IMR-90 (cell line): ENCODE data around the gene FA2H. TPM values are rescaled to one million over a fixed set of nuclear protein-coding genes. Genes with fewer than 3 reads are reported as not detected.

Source experiments
- ATAC-seq: fragments of 200-7000 bp; cut with Tn5 transposase; 2 replicates; pipeline ENCODE4 v1.9.1; 2020; ENCODE audit warnings: low read depth, mild to moderate bottlenecking, moderate library complexity
- BruUV-seq: library from RNA; stranded (reverse); fragments of 400-500 nt; replicated peaks from 2 replicates; lab custom pipeline; 2021; lab: Mats Ljungman, UMichigan
- CTCF ChIA-PET: fragments of 300-600 bp; formaldehyde crosslinking; extraction: SDS; loops from one replicate; lab custom pipeline; 2021; ENCODE audit warnings: antibody characterized with exemption; lab: Yijun Ruan, JAX
- POLR2A ChIA-PET: fragments of 300-600 bp; sonication (Branson Sonifier 250); formaldehyde crosslinking; loops from one replicate; lab custom pipeline; 2022; ENCODE audit warnings: antibody characterized with exemption; ENCODE audit not compliant: unreplicated experiment; lab: Charles Lee
- DNase-seq: peaks from one replicate; pipeline ENCODE4 v3.0.0; 2013
- H2AFZ ChIP-seq: replicated peaks from 2 replicates; pipeline ENCODE3; 2013; ENCODE audit warnings: low read length, mild to moderate bottlenecking; ENCODE audit not compliant: poor library complexity
- H2AK5ac ChIP-seq: 2 replicates; pipeline ENCODE4 v1.6.1; 2013; ENCODE audit warnings: low read depth, low read length, inconsistent platforms
- H2AK9ac ChIP-seq: replicated peaks from 2 replicates; pipeline ENCODE3; 2013; ENCODE audit warnings: mild to moderate bottlenecking, low read depth, low read length, moderate library complexity; ENCODE audit not compliant: poor library complexity
- H2BK120ac ChIP-seq: 2 replicates; pipeline ENCODE4 v1.6.1; 2013; ENCODE audit warnings: low read depth, low read length, inconsistent platforms
- H2BK15ac ChIP-seq: 3 replicates; pipeline ENCODE4 v1.6.1; 2013; ENCODE audit warnings: low read depth, low read length, inconsistent platforms
- H2BK20ac ChIP-seq: 2 replicates; pipeline ENCODE4 v1.6.1; 2013; ENCODE audit warnings: low read depth, mild to moderate bottlenecking, inconsistent platforms, low read length, moderate library complexity
- H2BK5ac ChIP-seq: 2 replicates; pipeline ENCODE4 v1.6.1; 2013; ENCODE audit warnings: mild to moderate bottlenecking, low read depth, low read length, inconsistent platforms; ENCODE audit not compliant: poor library complexity, severe bottlenecking
- H3K14ac ChIP-seq: replicated peaks from 2 replicates; pipeline ENCODE4 v1.6.1; 2013; ENCODE audit warnings: low read depth, low read length, inconsistent platforms
- H3K18ac ChIP-seq: 2 replicates; pipeline ENCODE4 v1.6.1; 2013; ENCODE audit warnings: low read depth, low read length, control low read depth
- H3K23ac ChIP-seq: 2 replicates; pipeline ENCODE4 v1.6.1; 2013; ENCODE audit warnings: low read depth, low read length, inconsistent platforms
- H3K27ac ChIP-seq: 2 replicates; pipeline ENCODE4 v1.5.1; 2013; ENCODE audit warnings: mild to moderate bottlenecking, control low read depth, low read length; ENCODE audit not compliant: insufficient read depth
- H3K27me3 ChIP-seq: 2 replicates; pipeline ENCODE4 v1.6.1; 2013; ENCODE audit warnings: low read length; ENCODE audit not compliant: control insufficient read depth, insufficient read depth
- H3K36me3 ChIP-seq: 2 replicates; pipeline ENCODE4 v1.6.1; 2013; ENCODE audit warnings: low read length, mixed read lengths; ENCODE audit not compliant: control insufficient read depth, insufficient read depth
- H3K4ac ChIP-seq: 2 replicates; pipeline ENCODE4 v1.6.1; 2013; ENCODE audit warnings: low read depth, low read length, inconsistent platforms
- H3K4me1 ChIP-seq: 2 replicates; pipeline ENCODE4 v1.6.1; 2013; ENCODE audit warnings: low read length, mixed read lengths; ENCODE audit not compliant: control insufficient read depth, insufficient read depth
- H3K4me2 ChIP-seq: 2 replicates; pipeline ENCODE4 v1.6.1; 2013; ENCODE audit warnings: low read depth, mild to moderate bottlenecking, control low read depth, low read length, moderate library complexity
- H3K4me3 ChIP-seq: 2 replicates; pipeline ENCODE4 v1.5.1; 2013; ENCODE audit warnings: low read depth, mild to moderate bottlenecking, control low read depth, low read length, moderate library complexity; ENCODE audit not compliant: insufficient read depth
- H3K56ac ChIP-seq: 2 replicates; pipeline ENCODE4 v1.6.1; 2013; ENCODE audit warnings: low read length, inconsistent platforms; ENCODE audit not compliant: insufficient read depth; ENCODE audit errors: extremely low read depth
- H3K79me1 ChIP-seq, 2 experiments: 2 replicates each; pipeline ENCODE4 v1.6.1; 2013; ENCODE audit warnings: low read length in 2 of 2, inconsistent platforms in 1 of 2, low read depth in 1 of 2
- H3K9ac ChIP-seq: 2 replicates; pipeline ENCODE4 v1.6.1; 2013; ENCODE audit warnings: low read depth, low read length, control low read depth
- H3K9me1 ChIP-seq: 2 replicates; pipeline ENCODE4 v1.6.1; 2013; ENCODE audit warnings: low read length, inconsistent platforms; ENCODE audit not compliant: insufficient read depth
- H3K9me3 ChIP-seq: 2 replicates; pipeline ENCODE4 v1.6.1; 2013; ENCODE audit warnings: low read length; ENCODE audit not compliant: control insufficient read depth, insufficient read depth
- H4K20me1 ChIP-seq: 2 replicates; pipeline ENCODE4 v1.6.1; 2013; ENCODE audit warnings: low read length, inconsistent platforms; ENCODE audit not compliant: insufficient read depth
- H4K5ac ChIP-seq: 2 replicates; pipeline ENCODE4 v1.6.1; 2013; ENCODE audit warnings: mild to moderate bottlenecking, low read depth, low read length, control low read depth
- H4K8ac ChIP-seq, 2 experiments: 2 replicates each; pipeline ENCODE4 v1.6.1; 2013; ENCODE audit warnings: low read depth in 2 of 2, low read length in 2 of 2, control low read depth in 1 of 2, inconsistent platforms in 1 of 2
- H4K91ac ChIP-seq: 2 replicates; pipeline ENCODE4 v1.6.1; 2013; ENCODE audit warnings: low read depth, low read length, inconsistent platforms; ENCODE audit not compliant: insufficient read depth
- BHLHE40 ChIP-seq: fragments of 150-350 bp; IDR thresholded peaks from 2 replicates; pipeline ENCODE4 v1.6.1; 2016; ENCODE audit warnings: mild to moderate bottlenecking, low read depth, low read length
- CEBPB ChIP-seq: IDR thresholded peaks from 2 replicates; pipeline ENCODE4 v1.6.1; 2012; ENCODE audit warnings: low read depth, low read length, improper control_type of control experiment
- CTCF ChIP-seq: conservative IDR thresholded peaks from 2 replicates; pipeline ENCODE4 v1.5.1; 2012; ENCODE audit warnings: mild to moderate bottlenecking, low read depth, low read length, improper control_type of control experiment
- ELK1 ChIP-seq: fragments of 150-350 bp; IDR thresholded peaks from 2 replicates; pipeline ENCODE4 v1.6.1; 2016; ENCODE audit warnings: low read depth, mild to moderate bottlenecking, low read length, moderate library complexity, borderline replicate concordance
- FOS ChIP-seq: fragments of 150-350 bp; IDR thresholded peaks from 2 replicates; pipeline ENCODE4 v1.6.1; 2016; ENCODE audit warnings: low read depth, low read length
- MAFK ChIP-seq: IDR thresholded peaks from 2 replicates; pipeline ENCODE4 v1.6.1; 2012; ENCODE audit warnings: low read depth, low read length, improper control_type of control experiment
- MAZ ChIP-seq: IDR thresholded peaks from 2 replicates; pipeline ENCODE4 v1.6.1; 2012; ENCODE audit warnings: low read depth, mild to moderate bottlenecking, low read length, improper control_type of control experiment, moderate library complexity, borderline replicate concordance
- MXI1 ChIP-seq: IDR thresholded peaks from 2 replicates; pipeline ENCODE4 v1.6.1; 2012; ENCODE audit warnings: low read depth, mild to moderate bottlenecking, low read length, moderate library complexity, borderline replicate concordance
- NFE2L2 ChIP-seq: fragments of 150-350 bp; IDR thresholded peaks from 2 replicates; pipeline ENCODE4 v1.6.1; 2016; ENCODE audit warnings: low read depth, mild to moderate bottlenecking, low read length
- POLR2A ChIP-seq: IDR thresholded peaks from 2 replicates; pipeline ENCODE4 v1.6.1; 2012; ENCODE audit warnings: mild to moderate bottlenecking, low read depth, low read length
- RAD21 ChIP-seq: IDR thresholded peaks from 2 replicates; pipeline ENCODE4 v1.6.1; 2012; ENCODE audit warnings: low read length, improper control_type of control experiment
- RCOR1 ChIP-seq: IDR thresholded peaks from 2 replicates; pipeline ENCODE4 v1.6.1; 2012; ENCODE audit warnings: mild to moderate bottlenecking, low read length, improper control_type of control experiment; ENCODE audit not compliant: insufficient replicate concordance
- RFX5 ChIP-seq: IDR thresholded peaks from 2 replicates; pipeline ENCODE4 v1.8.0; 2012; ENCODE audit warnings: low read depth, mild to moderate bottlenecking, low read length, moderate library complexity
- SMC3 ChIP-seq: fragments of 150-350 bp; IDR thresholded peaks from 2 replicates; pipeline ENCODE4 v1.6.1; 2016; ENCODE audit warnings: low read depth, mild to moderate bottlenecking, antibody characterized with exemption, low read length, moderate library complexity
- USF2 ChIP-seq: fragments of 150-350 bp; IDR thresholded peaks from 2 replicates; pipeline ENCODE4 v1.6.1; 2017; ENCODE audit warnings: mild to moderate bottlenecking, antibody characterized with exemption, low read length, low read depth
- WGBS, 2 experiments: methylation state at CpG; one replicate each; pipeline versions ENCODE4 v1.1.5 to v1.1.7; 2013; ENCODE audit warnings: missing lambda C conversion rate in 2 of 2; ENCODE audit not compliant: insufficient read length in 1 of 2; ENCODE audit errors: extremely low coverage in 2 of 2; 5-methylcytosine and 5-hydroxymethylcytosine counted together
- dilution Hi-C: fragments of 300-500 bp; cut with HindIII; formaldehyde crosslinking; loops from one replicate; pipeline ENCODE4 v1.14.3; 2018; ENCODE audit warnings: low sequenced_read_pairs; ENCODE audit not compliant: unreplicated experiment
- in situ Hi-C: fragments of 300-500 bp; cut with MboI; formaldehyde crosslinking; loops from 3 replicates; pipeline ENCODE4 v1.14.3; 2019; ENCODE audit warnings: low sequenced_read_pairs, inconsistent platforms, mixed read lengths
- intact Hi-C: fragments of 100-400 bp; cut with micrococcal nuclease; formaldehyde crosslinking; loops from 2 replicates; pipeline ENCODE4 v1.10.0; 2022
- polyA plus RNA-seq, 3 experiments: library from polyadenylated mRNA; depleted of rRNA; stranded (reverse); fragments of >200 nt; gene quantifications; 2 replicates each; pipeline ENCODE4 v1.2.3, GENCODE V29; 2012; ENCODE audit warnings: low replicate concordance in 1 of 3
- total RNA-seq: library from RNA; depleted of rRNA; stranded (reverse); fragments of >200 nt; gene quantifications from 2 replicates; pipeline ENCODE4 v1.2.3, GENCODE V29; 2012

FA2H gene
- total and polyA plus RNA-seq, 2 of the 4 experiments (the other 2 are of a cell fraction) = not detected

DNA sequence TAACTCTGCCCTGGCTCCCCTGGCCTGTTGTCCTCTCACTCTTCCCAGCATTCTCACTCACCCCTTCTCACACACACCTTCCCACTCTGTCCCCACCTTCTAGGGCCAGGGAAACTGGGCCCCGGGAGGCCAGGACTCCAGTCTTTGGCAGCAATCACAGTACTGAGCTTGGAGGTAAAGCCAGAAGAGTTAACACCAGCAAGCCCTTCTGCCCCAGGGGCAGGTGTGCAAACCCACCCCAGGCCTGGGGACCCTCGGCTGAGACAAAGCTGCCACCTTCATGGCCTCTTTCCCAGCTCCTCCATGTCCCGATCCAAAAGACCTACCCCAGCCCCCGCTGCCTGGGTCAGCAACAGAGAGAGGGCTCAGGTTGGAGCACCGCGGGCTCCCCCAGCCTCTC lies 37.1 kb downstream of the FA2H start:
- H3K14ac ChIP-seq = no peak overlapping the region
- no peak overlapping the region for H2AFZ ChIP-seq
- in situ Hi-C loops (no loop called here), dilution Hi-C loops (no loop called here), intact Hi-C loops (no loop called here)
- no peak overlapping the region for H3K18ac ChIP-seq
- peaks cover 17% of the 10 kb centered on the region for H3K4me1 ChIP-seq
- H2BK5ac ChIP-seq = no peak overlapping the region
- WGBS, 2 experiments = 67% methylated on average over 1 of the region's 6 CpGs; no CpG with 5 or more reads in 1 of the 2 experiments
- no peaks in the 10 kb centered on the region for H4K20me1 ChIP-seq
- H3K4ac ChIP-seq = no peak overlapping the region
- H3K4me3 ChIP-seq = no peak overlapping the region
- DNase-seq (no peak), ATAC-seq (no peak)
- ChIA-PET POLR2A (no interaction called here), CTCF (interaction anchor here (1.3 to 1.4 kb wide), 2 partner anchors 12 to 126 kb away, joined by 5 to 6 read pairs; no protein-coding TSS in a partner anchor)
- no peak overlapping the region for H2BK20ac ChIP-seq
- TF ChIP-seq SMC3 (no peak), MXI1 (no peak), USF2 (no peak), POLR2A (no peak), RFX5 (no peak), ELK1 (no peak), NFE2L2 (no peak), RCOR1 (no peak), BHLHE40 (no peak), FOS (no peak), RAD21 (no peak), MAZ (no peak), CEBPB (no peak), CTCF (no peak), MAFK (no peak)
- no peak overlapping the region for H2BK120ac ChIP-seq
- H3K4me2 ChIP-seq = no peak overlapping the region
- H3K9me1 ChIP-seq = peaks cover 3% of the 10 kb centered on the region; the same call in 1 of the 2 replicates
- H3K23ac ChIP-seq = no peak overlapping the region
- no peaks in the 10 kb centered on the region for H3K9me3 ChIP-seq
- no peak overlapping the region for H3K56ac ChIP-seq
- H2AK5ac ChIP-seq = peak overlapping the region; percentile 60; the same call in 1 of the 2 replicates
- H3K27me3 ChIP-seq = peaks cover 3% of the 10 kb centered on the region; the same call in 1 of the 2 replicates
- no peak overlapping the region for H4K8ac ChIP-seq
- H3K36me3 ChIP-seq = no peaks in the 10 kb centered on the region
- no peak overlapping the region for H2BK15ac ChIP-seq
- H4K5ac ChIP-seq = no peak overlapping the region
- peak overlapping the region; percentile 51 for H2AK9ac ChIP-seq
- H4K91ac ChIP-seq = no peak overlapping the region
- BruUV-seq = no TSS peak
- no peak overlapping the region for H3K27ac ChIP-seq
- no peaks in the 10 kb centered on the region for H3K79me1 ChIP-seq
- H3K9ac ChIP-seq = no peak overlapping the region
